Fibroblast of pulmonary artery (primary cell): ENCODE measurements around the gene PTP4A1.

Experiments
- DNase-seq: peaks from one replicate; pipeline ENCODE4 v3.0.0-alpha.2; 2010; ENCODE audit warnings: low read depth
- H3K4me3 ChIP-seq: replicated peaks from 2 replicates; pipeline ENCODE4 v1.5.1; 2011; ENCODE audit warnings: low read depth, mild to moderate bottlenecking, control low read depth, low read length, moderate library complexity
- TF ChIP-seq, protein P1 (sequence below): IDR thresholded peaks from 2 replicates; pipeline ENCODE4 v1.5.1; 2011; ENCODE audit warnings: mild to moderate bottlenecking, control low read depth, low read length, inconsistent platforms; ENCODE audit errors: missing control alignments

Gene PTP4A1

DNA sequence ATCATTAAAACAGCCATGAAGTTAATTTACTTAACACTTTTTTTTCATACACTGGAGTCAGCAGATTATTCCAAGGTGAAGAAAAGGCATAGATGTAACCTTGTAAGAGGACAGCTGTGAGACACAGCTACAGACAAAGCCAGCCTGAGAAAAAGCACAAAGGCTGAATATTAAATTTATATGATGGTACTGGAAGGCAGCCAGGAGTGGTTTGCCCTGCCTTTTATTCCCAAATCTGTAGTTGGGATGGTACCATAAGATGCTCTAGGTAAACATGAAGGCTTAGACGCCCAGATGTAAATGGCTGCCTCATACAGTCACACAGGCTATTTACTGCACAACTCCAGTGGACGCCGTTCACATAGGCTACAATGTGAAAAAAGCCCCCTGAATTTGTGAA lies 42.1 kb upstream of the PTP4A1 start:
- H3K4me3 ChIP-seq: no peak overlapping the region
- TF ChIP-seq, protein P1, sequence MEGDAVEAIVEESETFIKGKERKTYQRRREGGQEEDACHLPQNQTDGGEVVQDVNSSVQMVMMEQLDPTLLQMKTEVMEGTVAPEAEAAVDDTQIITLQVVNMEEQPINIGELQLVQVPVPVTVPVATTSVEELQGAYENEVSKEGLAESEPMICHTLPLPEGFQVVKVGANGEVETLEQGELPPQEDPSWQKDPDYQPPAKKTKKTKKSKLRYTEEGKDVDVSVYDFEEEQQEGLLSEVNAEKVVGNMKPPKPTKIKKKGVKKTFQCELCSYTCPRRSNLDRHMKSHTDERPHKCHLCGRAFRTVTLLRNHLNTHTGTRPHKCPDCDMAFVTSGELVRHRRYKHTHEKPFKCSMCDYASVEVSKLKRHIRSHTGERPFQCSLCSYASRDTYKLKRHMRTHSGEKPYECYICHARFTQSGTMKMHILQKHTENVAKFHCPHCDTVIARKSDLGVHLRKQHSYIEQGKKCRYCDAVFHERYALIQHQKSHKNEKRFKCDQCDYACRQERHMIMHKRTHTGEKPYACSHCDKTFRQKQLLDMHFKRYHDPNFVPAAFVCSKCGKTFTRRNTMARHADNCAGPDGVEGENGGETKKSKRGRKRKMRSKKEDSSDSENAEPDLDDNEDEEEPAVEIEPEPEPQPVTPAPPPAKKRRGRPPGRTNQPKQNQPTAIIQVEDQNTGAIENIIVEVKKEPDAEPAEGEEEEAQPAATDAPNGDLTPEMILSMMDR: no peak
- DNase-seq: no peak

DNA sequence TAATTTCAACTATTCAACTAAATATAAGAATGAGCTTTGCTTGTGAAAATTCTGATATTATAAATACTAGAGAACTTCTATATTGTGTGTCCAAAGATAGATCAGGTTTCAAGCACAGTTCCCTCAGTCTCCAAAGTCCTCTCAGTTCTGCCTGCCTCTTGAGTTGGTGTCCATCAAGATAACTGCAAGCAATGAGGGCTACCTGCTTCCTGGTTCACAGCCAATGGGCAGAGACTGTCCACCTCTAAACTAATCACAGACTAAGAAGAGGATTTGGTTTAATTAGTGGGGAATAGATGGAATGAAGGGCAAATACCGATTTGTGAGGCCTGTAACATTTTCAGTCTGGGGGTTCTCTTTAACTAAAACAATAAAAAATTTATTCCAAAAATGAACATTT lies 41.3 kb upstream of the PTP4A1 start:
- TF ChIP-seq, protein P1: no peak
- DNase-seq: no peak
- H3K4me3 ChIP-seq: no peak overlapping the region

DNA sequence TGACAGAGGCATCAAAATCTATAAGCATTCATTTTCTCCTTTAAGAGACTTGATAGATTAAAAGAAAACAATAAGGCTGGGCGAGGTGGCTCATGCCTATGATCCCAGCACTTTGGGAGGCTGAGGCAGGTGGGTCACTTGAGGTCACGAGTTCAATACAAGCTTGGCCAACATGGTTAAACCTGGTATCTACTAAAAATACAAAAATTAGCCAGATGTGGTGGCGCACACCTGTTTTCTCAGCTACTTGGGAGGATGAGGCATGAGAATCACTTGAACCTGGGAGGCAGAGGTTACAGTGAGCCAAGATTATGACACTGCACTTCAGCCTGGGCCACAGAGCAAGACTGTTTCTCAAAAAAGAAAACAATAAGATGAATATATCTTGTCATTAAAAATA lies 39.3 kb upstream of the PTP4A1 start:
- no peak for DNase-seq

DNA sequence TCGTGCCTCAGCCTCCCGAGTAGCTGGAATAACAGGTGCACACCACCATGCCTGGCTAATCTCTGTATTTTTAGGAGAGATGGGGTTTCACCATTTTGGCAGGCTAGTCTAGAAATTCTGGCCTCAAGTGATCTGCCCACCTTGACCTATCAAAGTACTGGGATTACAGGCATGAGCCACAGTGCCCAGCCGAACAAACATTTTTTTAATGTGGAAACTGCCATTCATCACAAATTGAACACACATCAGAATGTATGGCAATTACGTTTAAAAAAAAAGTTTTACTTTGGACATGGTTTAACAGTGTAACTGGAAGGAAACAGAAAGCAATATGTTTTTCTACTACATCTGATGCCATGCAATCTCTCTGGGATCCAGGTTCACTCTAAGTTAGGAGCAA lies 38.3 kb upstream of the PTP4A1 start:
- TF ChIP-seq, protein P1: no peak
- H3K4me3 ChIP-seq: no peak overlapping the region
- DNase-seq: no peak

More for the DNA sequence above, 39.3 kb upstream of the PTP4A1 start:
- H3K4me3 ChIP-seq: no peak overlapping the region
- TF ChIP-seq, protein P1: no peak

DNA sequence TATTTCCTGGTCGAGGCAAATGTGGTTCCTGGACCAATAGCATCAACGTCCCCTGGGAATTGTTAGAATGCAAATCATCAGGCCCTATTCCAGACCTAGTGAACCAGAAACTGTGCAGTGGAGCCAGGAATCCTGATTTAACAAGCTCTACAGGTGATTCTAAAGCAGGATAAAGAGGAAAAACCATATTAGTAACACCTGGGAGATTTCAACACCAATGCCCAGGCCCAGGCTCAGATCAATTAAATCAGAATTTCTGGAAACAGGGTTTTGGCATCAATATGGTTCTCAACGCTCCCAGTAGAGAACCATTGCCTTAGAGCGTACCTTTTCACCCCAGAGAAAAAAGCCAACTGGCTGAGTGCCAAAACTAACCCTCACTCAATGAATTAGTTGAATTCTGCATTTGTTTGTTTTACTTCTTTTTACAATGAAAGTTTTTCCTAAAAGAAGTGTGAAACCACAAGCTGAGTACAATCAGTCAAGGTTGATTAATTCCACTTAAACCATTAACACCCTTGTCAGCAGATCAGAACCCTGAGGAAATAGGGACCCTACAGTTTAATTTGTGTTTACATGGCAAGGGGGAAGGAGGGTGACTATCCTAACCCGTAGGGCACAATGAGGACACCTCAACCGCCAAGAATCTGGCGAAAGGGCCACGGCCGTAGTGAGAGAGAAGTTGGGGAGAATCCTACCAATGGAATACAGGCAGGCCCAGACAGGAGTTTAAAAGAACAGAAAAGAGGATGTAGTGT lies 34.9 kb upstream of the PTP4A1 start:
- TF ChIP-seq, protein P1: no peak
- H3K4me3 ChIP-seq: no peak overlapping the region
- DNase-seq: no peak

DNA sequence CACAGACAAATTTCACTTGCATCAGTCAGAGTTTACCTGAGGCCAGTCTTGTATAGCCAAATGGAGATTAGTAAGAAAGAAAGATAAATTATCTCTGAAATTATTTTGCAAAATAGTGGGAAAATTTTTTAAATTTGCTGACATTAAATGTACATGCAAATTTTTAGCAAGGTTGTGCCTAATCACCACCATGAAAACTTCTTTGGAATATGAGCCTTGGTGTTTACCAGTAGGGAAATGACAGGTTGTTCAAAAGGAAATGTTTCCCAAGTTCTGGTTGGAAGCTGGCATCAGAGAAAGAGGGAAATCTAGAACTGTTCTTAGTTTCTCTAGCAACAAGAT lies 34.4 kb upstream of the PTP4A1 start:
- no peak overlapping the region for H3K4me3 ChIP-seq
- TF ChIP-seq, protein P1: no peak
- no peak for DNase-seq

DNA sequence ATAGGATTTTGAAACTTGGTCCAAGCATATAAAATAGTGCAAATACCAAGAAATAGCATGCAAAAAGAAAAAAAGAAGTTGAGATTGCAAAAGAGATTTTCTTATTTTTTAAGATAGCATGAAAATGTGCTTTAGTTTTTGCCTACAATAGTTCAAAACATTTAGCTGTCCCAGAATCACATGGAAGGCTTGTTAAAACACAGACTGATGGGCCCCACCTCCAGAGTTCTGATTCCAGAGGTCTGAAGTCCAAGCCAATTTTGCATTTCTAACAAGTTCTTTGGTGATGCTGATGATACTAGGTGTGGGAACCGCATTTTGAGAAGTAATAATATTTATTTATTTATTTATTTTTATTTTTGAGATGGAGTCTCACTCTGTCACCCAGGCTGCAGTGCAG lies 33.7 kb upstream of the PTP4A1 start:
- no peak overlapping the region for H3K4me3 ChIP-seq
- TF ChIP-seq, protein P1: no peak
- DNase-seq: no peak
